Testis (tissue), 3 donors: Measurements from ENCODE around the gene KDM2A. TPM values are rescaled to one million over a fixed set of nuclear protein-coding genes. Genes with fewer than 3 reads are reported as not detected.
"Not testable (repeated sequence)": the region's sequence is repeated elsewhere in the genome, so short reads cannot be mapped to it uniquely, and the experiment has no call there.

Experiments used
- DNase-seq: peaks from one replicate; pipeline ENCODE4 v3.0.0-alpha.2; 2019
- H3K27ac ChIP-seq, 2 donors: fragments of 200-600 bp; sonication (generic); one replicate each; pipeline ENCODE4 v1.5.1; 2019
- H3K27me3 ChIP-seq: fragments of 200-600 bp; sonication (generic); one replicate; pipeline ENCODE4 v1.5.1; 2019
- H3K36me3 ChIP-seq: fragments of 200-600 bp; sonication (generic); one replicate; pipeline ENCODE4 v1.5.1; 2017; ENCODE audit warnings: low read depth; ENCODE audit errors: missing control alignments
- H3K4me1 ChIP-seq: fragments of 200-600 bp; sonication (generic); one replicate; pipeline ENCODE4 v1.5.1; 2019
- H3K4me3 ChIP-seq, 2 donors: fragments of 200-600 bp; sonication (generic); one replicate each; pipeline ENCODE4 v1.5.1; 2017 to 2019
- H3K9me3 ChIP-seq: fragments of 200-600 bp; sonication (generic); one replicate; pipeline ENCODE4 v1.5.1; 2017
- CTCF ChIP-seq, 3 experiments: fragments of 450-650 bp in 2 of 3; fragments of 200-600 bp in 1 of 3; sonication (generic) in 1 of 3; IDR thresholded peaks; one replicate each; pipeline ENCODE4 v1.5.1; 2016 to 2019; ENCODE audit warnings: antibody characterized with exemption in 3 of 3, mild to moderate bottlenecking in 2 of 3, moderate library complexity in 1 of 3
- POLR2A ChIP-seq: fragments of 450-650 bp; IDR thresholded peaks from one replicate; pipeline ENCODE4 v1.6.1; 2017; ENCODE audit warnings: antibody characterized with exemption, mild to moderate bottlenecking, moderate library complexity
- WGBS, 2 donors: methylation state at CpG; one replicate each; pipeline ENCODE4 v1.1.5; 2018; 5-methylcytosine and 5-hydroxymethylcytosine counted together
- intact Hi-C: fragments of 100-400 bp; cut with DNase I; formaldehyde crosslinking; loops from one replicate; pipeline ENCODE4 v1.15.1; 2023; ENCODE audit warnings: low total_unique reads
- polyA plus RNA-seq: library from polyadenylated mRNA; stranded (reverse); fragments of 350-450 nt; fragmentation: Illumina TruSeq; extraction: RNeasy Lipid Tissue Mini Kit (QIAGEN cat#74804); gene quantifications from one replicate; pipeline ENCODE4 v1.2.3, GENCODE V29; 2014; ENCODE audit warnings: low read depth, low replicate concordance; ENCODE audit not compliant: insufficient read depth
- total RNA-seq, 2 donors: library from RNA; depleted of rRNA; stranded (reverse); fragments of >200 nt; gene quantifications; one replicate each; pipeline ENCODE4 v1.2.3, GENCODE V29; 2016

KDM2A gene
- total and polyA plus RNA-seq, 3 donors from 2014 or later = 106 to 169 (median 142) TPM

DNA sequence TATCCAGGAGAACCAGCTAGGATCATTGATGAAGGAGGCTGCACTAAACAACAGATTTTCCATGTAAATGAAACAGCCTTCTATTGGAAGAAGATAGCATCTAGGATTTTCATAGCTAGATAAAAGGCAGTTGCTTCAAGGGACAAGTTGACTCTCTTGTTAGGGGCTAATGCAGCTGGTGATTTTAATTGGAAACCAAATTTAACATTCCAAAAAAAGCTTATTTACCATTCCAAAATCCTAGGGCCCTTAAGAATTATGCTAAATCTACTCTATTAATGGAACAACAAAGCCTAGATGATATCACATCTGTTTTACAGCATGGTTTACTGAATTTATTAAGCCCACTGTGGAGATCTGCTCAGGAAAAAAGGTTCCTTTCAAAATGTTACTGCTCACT is 80.7 kb downstream of the KDM2A start:
- no peak overlapping the region for H3K4me3 ChIP-seq
- no peaks in the 10 kb centered on the region for H3K27me3 ChIP-seq
- intact Hi-C loops = no loop called here
- H3K4me1 ChIP-seq = no peaks in the 10 kb centered on the region
- DNase-seq = no peak
- no peaks in the 10 kb centered on the region for H3K9me3 ChIP-seq
- no peak overlapping the region for H3K27ac ChIP-seq
- TF ChIP-seq CTCF (IDR thresholded peaks at IDR 0.05) (no peak), POLR2A (no peak)
- no peaks in the 10 kb centered on the region for H3K36me3 ChIP-seq

DNA sequence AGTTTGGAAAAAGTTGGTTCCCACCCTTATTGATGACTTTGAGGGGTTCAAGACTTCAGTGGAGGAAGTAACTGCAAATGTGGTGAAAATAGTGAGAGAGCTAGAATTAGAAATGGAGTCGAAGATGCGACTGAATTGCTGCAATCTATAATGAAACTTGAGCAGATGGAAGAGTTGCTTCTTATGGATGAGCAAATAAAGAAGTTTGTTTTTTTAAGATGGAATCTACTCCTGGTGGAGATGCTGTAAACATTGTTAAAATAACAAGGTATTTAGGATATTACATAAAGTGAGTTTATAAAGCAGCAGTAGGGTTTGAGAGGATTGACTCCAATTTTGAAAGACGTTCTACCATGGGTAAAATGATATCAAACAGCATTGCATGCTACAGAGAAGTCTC is 83.0 kb downstream of the KDM2A start:
- Histone ChIP-seq H3K9me3 (no peaks in the 10 kb centered on the region), H3K4me3 (no peak overlapping the region), H3K36me3 (no peaks in the 10 kb centered on the region), H3K27ac (no peak overlapping the region), H3K4me1 (no peaks in the 10 kb centered on the region), H3K27me3 (no peaks in the 10 kb centered on the region)
- intact Hi-C loops = no loop called here
- TF ChIP-seq POLR2A = no peak
- no peak for TF ChIP-seq CTCF (IDR thresholded peaks at IDR 0.05)
- 77 to 79% methylated on average over 3 of the region's 3 CpGs for WGBS, 2 donors
- no peak for DNase-seq

GRCh38 chr11:67204822-67205221 is 85.8 kb downstream of the KDM2A start:
- Histone ChIP-seq H3K9me3 (no peaks in the 10 kb centered on the region), H3K36me3 (no peaks in the 10 kb centered on the region), H3K27ac (no peak overlapping the region), H3K4me1 (no peaks in the 10 kb centered on the region), H3K27me3 (no peaks in the 10 kb centered on the region), H3K4me3 (no peak overlapping the region)
- intact Hi-C loops = no loop called here
- 87 to 89% methylated on average over 3 of the region's 3 CpGs for WGBS, 2 donors
- DNase-seq = no peak
- TF ChIP-seq CTCF (IDR thresholded peaks at IDR 0.05) = no peak
- no peak for TF ChIP-seq POLR2A

DNA sequence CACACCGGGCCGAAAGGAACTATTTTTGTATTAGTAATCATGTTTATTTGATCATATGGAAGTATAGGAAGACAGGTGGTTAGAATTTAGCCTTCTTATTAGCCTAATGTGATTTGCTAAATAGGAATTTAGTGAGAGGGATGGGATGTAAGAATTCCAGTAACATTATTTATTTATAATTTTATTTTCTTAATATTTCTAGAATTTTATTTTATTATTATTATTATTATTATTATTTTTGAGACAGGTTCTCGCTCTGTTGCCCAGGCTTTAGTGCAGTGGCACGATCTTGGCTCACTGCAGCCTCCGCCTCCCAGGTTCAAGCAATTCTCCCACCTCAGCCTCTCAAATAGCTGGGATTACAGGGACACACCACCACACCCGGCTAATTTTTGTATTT is 90.2 kb downstream of the KDM2A start:
- H3K36me3 ChIP-seq, H3K4me3 ChIP-seq, intact Hi-C loops, DNase-seq, H3K9me3 ChIP-seq, H3K4me1 ChIP-seq, H3K27me3 ChIP-seq, H3K27ac ChIP-seq: not testable (repeated sequence)
- 96 to 98% methylated on average over 6 of the region's 6 CpGs for WGBS, 2 donors

GRCh38 chr11:67211656-67212436 is 92.8 kb downstream of the KDM2A start:
- no peak for DNase-seq
- WGBS, 2 donors = 85 to 91% methylated on average over 2 of the region's 2 CpGs
- Histone ChIP-seq H3K27me3 (no peaks in the 10 kb centered on the region), H3K36me3 (no peaks in the 10 kb centered on the region), H3K4me1 (no peaks in the 10 kb centered on the region), H3K9me3 (no peaks in the 10 kb centered on the region), H3K27ac (no peak overlapping the region), H3K4me3 (no peak overlapping the region)
- TF ChIP-seq CTCF (IDR thresholded peaks at IDR 0.05) (no peak), POLR2A (no peak)
- intact Hi-C loops = no loop called here
